ENCODE results near the gene SSBP3.

The SSBP3 gene

DNA sequence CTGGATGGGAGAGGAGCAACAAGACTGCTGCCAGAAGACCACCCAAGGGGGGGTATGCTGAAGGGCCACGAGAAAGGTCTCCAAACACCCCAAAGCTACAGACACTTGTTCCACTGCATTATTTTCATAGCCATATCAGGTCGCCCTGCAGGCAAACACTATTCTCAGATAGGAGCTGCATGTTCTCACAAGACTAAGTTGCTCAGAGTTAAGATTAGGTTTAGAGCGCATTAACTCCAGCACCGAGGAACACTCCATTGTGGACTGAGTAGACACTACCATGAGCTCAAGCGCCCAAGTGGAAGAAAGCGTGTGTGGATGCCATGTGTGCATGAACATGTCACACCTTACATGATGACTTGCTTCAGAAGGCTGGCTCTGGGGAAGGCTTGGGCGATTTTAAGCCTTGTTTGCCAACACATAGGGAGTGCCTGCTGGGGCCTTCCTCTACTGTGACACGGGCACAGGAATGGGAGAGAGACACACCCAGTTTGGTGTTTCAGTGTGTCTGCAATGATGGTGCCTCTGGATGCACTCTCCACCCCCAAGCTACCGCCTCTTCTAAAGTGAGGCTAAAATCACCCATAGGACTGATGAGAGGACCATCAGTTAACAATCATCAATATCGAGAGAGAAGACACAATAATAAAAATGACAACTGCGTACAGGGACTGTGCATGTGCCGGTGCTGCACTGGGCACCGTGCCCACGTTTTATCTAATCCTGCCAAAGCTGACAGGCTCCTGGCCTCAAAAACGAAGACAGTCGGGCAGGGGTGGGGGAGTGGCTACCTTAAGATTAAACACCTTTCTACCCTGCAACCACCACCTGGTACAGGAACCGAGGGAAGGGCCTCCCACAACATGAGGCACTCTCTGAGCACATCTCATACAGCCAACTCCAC, 34.9 kb downstream of the SSBP3 start:
- DNase-seq, result no peak

DNA sequence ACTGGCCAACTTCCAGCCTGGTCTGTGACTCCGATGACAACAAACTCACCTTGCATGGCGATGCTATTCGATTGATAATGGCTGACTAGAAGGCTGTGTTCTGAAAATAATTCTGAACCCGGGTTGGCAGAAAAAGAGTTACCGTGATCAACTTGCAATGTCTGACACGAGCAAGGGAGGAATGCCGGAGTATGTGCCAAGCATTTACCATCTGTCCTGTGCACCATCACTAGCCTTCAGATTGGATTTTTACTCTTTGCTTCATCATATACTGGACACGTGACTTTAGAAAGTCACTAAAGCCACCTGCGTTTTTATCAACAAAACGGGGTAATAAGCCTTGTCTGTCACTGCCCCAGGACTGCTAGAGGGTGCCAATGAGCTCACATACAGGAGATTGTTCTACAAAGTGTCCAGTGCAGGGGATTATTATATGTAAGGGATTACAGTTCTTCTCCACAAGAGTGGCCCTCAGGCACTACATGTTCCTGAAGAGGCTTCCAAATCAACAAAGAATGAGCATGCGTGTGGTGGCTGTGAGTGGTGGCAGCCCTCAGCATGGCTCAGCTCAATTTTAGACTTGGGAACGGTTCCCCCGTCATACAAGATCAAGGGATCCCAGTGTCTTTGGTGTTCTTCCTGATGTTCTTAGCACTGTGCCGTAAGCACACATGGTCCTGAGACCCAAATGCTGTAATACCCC, 35.8 kb downstream of the SSBP3 start:
- DNase-seq, result no peak

DNA sequence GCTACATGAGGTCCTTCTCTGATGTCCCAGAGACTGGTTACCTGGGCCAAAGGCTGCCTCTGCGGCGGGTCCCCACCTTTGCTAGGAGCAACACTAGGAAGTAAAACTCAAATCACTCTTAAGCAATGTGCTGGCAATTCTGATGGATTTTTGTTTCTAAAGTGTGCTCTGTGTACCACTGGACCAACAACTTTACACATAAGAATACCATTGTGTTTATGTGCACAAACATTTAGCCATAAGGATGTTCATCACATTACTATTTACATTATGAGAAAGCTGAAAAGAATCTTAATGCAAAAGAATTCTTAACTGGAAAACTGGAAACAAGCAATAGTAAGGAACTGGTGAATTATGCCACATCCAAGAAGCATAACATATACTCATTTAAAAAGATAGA, 38.6 kb downstream of the SSBP3 start:
- DNase-seq, result no peak

- no peak for DNase-seq
These were observed 40.3 kb downstream of the SSBP3 start for GRCh38 chr1:54365847-54366246.

- no peak for DNase-seq
These were observed 40.8 kb downstream of the SSBP3 start for GRCh38 chr1:54365398-54365797.

GRCh38 chr1:54364995-54365394, 41.2 kb downstream of the SSBP3 start:
- no peak for DNase-seq

DNA sequence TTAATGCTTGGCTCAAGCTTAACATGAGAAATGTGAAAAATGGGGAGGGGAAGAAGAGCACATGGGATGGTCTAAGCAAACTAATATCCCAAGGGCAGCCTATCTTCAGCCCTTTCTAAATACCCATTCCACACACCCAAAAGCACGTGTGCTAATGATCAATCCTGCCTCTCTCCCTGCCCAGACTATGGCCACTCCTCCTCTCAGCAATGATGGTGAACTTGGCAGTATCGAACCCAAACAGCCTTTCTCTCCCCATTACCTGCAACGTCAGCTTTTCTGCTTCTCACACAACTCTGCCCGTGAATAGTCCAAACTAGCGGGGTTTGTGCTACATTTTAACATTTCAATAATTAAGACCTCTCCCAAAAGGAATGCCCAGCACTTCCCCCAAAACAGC, 41.6 kb downstream of the SSBP3 start:
- DNase-seq, result no peak

GRCh38 chr1:54363925-54364324, 42.3 kb downstream of the SSBP3 start:
- DNase-seq, result no peak

- no peak for DNase-seq
These were observed 43.3 kb downstream of the SSBP3 start for GRCh38 chr1:54362881-54363340.

DNA sequence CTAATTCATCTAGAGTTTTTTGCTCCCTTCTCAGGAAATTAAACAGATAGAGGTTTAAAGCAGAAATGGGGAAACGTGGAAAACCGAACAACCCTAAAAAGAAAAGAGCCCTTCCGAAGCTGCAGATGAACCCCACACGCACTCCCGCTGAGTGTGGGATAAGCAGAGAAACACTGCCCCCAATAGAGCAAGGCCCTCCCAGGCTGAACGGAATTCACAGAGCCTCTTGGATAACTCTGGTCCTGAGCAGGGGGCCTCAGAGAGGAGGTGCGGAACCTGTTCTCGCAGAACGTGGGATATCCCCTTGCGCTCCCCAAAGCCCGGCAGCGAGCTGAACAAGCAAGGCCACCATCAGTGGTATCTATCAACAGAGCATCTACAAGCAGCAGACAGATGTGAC, 44.9 kb downstream of the SSBP3 start:
- no peak for DNase-seq

- DNase-seq, result no peak
These were observed 45.8 kb downstream of the SSBP3 start for GRCh38 chr1:54360165-54361005.

- DNase-seq, result no peak
These were observed 46.6 kb downstream of the SSBP3 start for GRCh38 chr1:54359393-54360162.

GRCh38 chr1:54358503-54359168, 47.6 kb downstream of the SSBP3 start:
- no peak for DNase-seq

- no peak for DNase-seq
These were observed 48.2 kb downstream of the SSBP3 start for GRCh38 chr1:54357967-54358366.

GRCh38 chr1:54356680-54357147, 49.5 kb downstream of the SSBP3 start:
- DNase-seq, result no peak

- no peak for DNase-seq
These were observed 50.1 kb downstream of the SSBP3 start for GRCh38 chr1:54355931-54356679.

GRCh38 chr1:54354899-54355298, 51.3 kb downstream of the SSBP3 start:
- no peak for DNase-seq

DNA sequence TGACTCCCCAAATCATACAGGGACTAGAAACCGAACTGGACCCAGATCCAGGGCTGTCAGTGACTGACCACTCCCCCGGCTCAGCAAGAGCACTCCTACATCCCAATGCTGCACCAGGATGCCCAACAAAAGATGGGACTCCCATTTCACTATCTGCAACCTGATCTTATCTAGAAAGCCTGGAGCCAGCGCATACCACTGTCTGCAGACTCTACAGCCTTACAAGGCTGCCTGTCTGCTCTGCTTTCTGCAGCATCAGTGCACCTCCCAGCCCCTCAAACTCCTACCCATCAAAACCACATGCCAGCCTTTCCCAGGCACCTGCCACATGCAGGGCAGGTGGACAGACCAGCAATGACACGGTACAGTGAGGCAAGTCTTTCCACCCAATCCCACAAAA, 52.2 kb downstream of the SSBP3 start:
- no peak for DNase-seq

GRCh38 chr1:54352755-54353154, 53.4 kb downstream of the SSBP3 start:
- DNase-seq, result no peak

- DNase-seq, result no peak
These were observed 55.8 kb downstream of the SSBP3 start for GRCh38 chr1:54350360-54350759.

DNA sequence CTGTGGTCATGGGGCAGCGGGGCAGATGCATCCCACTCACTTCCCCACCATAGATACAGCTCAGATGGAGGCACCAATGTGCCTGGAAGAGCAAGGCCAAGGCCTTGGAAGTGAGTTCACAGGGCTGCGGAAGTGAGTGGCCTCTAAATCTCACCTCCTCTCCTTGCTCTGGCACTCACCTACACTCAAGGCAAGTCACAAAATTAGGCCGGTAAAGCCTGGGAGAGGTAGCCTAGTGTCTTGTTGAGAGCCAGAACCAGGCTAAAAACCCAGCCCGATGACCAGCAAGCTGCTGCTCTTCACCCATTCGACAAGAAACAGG, 57.5 kb downstream of the SSBP3 start:
- no peak for DNase-seq
